ENCODE results near the gene PER3. TPM values are rescaled to one million over a fixed set of nuclear protein-coding genes. Genes with fewer than 3 reads are reported as not detected.

The PER3 gene
- total and polyA plus RNA-seq, 8 donors, result 3.2 to 55.8 (median 11.1) TPM

GRCh38 chr1:7771823-7772299, 12.2 kb upstream of the PER3 start:
- no peak for TF ChIP-seq EP300 (IDR thresholded peaks at IDR 0.05)
- TF ChIP-seq CTCF (IDR thresholded peaks at IDR 0.05), result no peak
- TF ChIP-seq POLR2A (IDR thresholded peaks at IDR 0.05), result no peak
- no peak for TF ChIP-seq POLR2AphosphoS5 (IDR thresholded peaks at IDR 0.05)
- no peak for DNase-seq
- H3K27ac ChIP-seq, result peak overlapping the region; percentile 95 to 98 (median 96)
- H3K27me3 ChIP-seq, result no peaks in the 10 kb centered on the region
- H3K9me3 ChIP-seq, result no peaks in the 10 kb centered on the region
- 7 to 15% (median 11%) methylated on average over 12 of the region's 12 CpGs for WGBS, 5 donors
- H3K4me1 ChIP-seq, result peaks cover 12 to 54% (median 29%) of the 10 kb centered on the region in 4 donors
- peaks cover 0 to 30% (median 26%) of the 10 kb centered on the region in 4 donors for H3K36me3 ChIP-seq
- H3K4me3 ChIP-seq, result peak overlapping the region; percentile 84 to 100 (median 96)
- intact Hi-C loops (cut with DNase I; ENCODE audit: low total_unique reads), result no loop called here

- no peaks in the 10 kb centered on the region for H3K9me3 ChIP-seq
- H3K36me3 ChIP-seq, result peaks cover 16 to 76% (median 73%) of the 10 kb centered on the region in 4 donors
- no peak overlapping the region for H3K27ac ChIP-seq
- TF ChIP-seq EP300 (IDR thresholded peaks at IDR 0.05) (no peak), POLR2A (IDR thresholded peaks at IDR 0.05) (no peak), POLR2AphosphoS5 (IDR thresholded peaks at IDR 0.05) (no peak)
- H3K4me3 ChIP-seq, result no peak overlapping the region
- WGBS, 5 donors, result 65 to 90% (median 74%) methylated on average over 3 of the region's 3 CpGs
- H3K27me3 ChIP-seq, result no peaks in the 10 kb centered on the region
- peaks cover 6 to 42% (median 14%) of the 10 kb centered on the region in 4 donors for H3K4me1 ChIP-seq
- no peak for DNase-seq
- intact Hi-C loops (cut with DNase I; ENCODE audit: low total_unique reads), result no loop called here
Measured at GRCh38 chr1:7777591-7777990, 6.5 kb upstream of the PER3 start.

GRCh38 chr1:7778133-7778628, 5.9 kb upstream of the PER3 start:
- no peaks in the 10 kb centered on the region for H3K9me3 ChIP-seq
- 68 to 79% (median 71%) methylated on average over 4 of the region's 4 CpGs for WGBS, 5 donors
- H3K4me3 ChIP-seq, result no peak overlapping the region
- intact Hi-C loops (cut with DNase I; ENCODE audit: low total_unique reads), result no loop called here
- TF ChIP-seq POLR2AphosphoS5 (IDR thresholded peaks at IDR 0.05), result no peak
- TF ChIP-seq EP300 (IDR thresholded peaks at IDR 0.05), result no peak
- TF ChIP-seq CTCF (IDR thresholded peaks at IDR 0.05), result no peak
- TF ChIP-seq POLR2A (IDR thresholded peaks at IDR 0.05), result no peak
- H3K36me3 ChIP-seq, result peaks cover 16 to 75% (median 67%) of the 10 kb centered on the region in 4 donors
- H3K27me3 ChIP-seq, result no peaks in the 10 kb centered on the region
- no peak overlapping the region for H3K27ac ChIP-seq
- no peak for DNase-seq
- peaks cover 6 to 42% (median 14%) of the 10 kb centered on the region in 4 donors for H3K4me1 ChIP-seq

GRCh38 chr1:7780976-7781375, 3.1 kb upstream of the PER3 start:
- no peak overlapping the region for H3K4me3 ChIP-seq
- H3K27ac ChIP-seq, result peak overlapping the region in 1 of 5 donors; percentile 89
- no peaks in the 10 kb centered on the region for H3K27me3 ChIP-seq
- H3K36me3 ChIP-seq, result peaks cover 16 to 55% (median 50%) of the 10 kb centered on the region in 4 donors
- no peak for DNase-seq
- no peak for TF ChIP-seq POLR2A (IDR thresholded peaks at IDR 0.05)
- no peak for TF ChIP-seq EP300 (IDR thresholded peaks at IDR 0.05)
- TF ChIP-seq CTCF (IDR thresholded peaks at IDR 0.05), result no peak
- no peak for TF ChIP-seq POLR2AphosphoS5 (IDR thresholded peaks at IDR 0.05)
- no peaks in the 10 kb centered on the region for H3K9me3 ChIP-seq
- peaks cover 14 to 41% (median 24%) of the 10 kb centered on the region in 4 donors for H3K4me1 ChIP-seq
- WGBS, 5 donors, result 87 to 95% (median 93%) methylated on average over 9 of the region's 9 CpGs
- intact Hi-C loops (cut with DNase I; ENCODE audit: low total_unique reads), result no loop called here

- Histone ChIP-seq H3K27ac (peak overlapping the region in 4 of 5 donors; percentile 86 to 99 (median 89)), H3K4me3 (no peak overlapping the region), H3K4me1 (peaks cover 15 to 47% (median 27%) of the 10 kb centered on the region in 4 donors), H3K9me3 (no peaks in the 10 kb centered on the region), H3K27me3 (no peaks in the 10 kb centered on the region), H3K36me3 (peaks cover 16 to 51% (median 49%) of the 10 kb centered on the region in 4 donors)
- TF ChIP-seq POLR2AphosphoS5 (IDR thresholded peaks at IDR 0.05), result no peak
- no peak for TF ChIP-seq EP300 (IDR thresholded peaks at IDR 0.05)
- no peak for TF ChIP-seq CTCF (IDR thresholded peaks at IDR 0.05)
- TF ChIP-seq POLR2A (IDR thresholded peaks at IDR 0.05), result no peak
- intact Hi-C loops (cut with DNase I; ENCODE audit: low total_unique reads), result no loop called here
- no peak for DNase-seq
- WGBS, 5 donors, result 62 to 72% (median 67%) methylated on average over 7 of the region's 7 CpGs
Measured at GRCh38 chr1:7781501-7781900, 2.6 kb upstream of the PER3 start.
